ENCODE data around the gene DCDC1. TPM values are rescaled to one million over a fixed set of nuclear protein-coding genes. Genes with fewer than 3 reads are reported as not detected.
A peak's percentile ranks its signal among the peaks of the same experiment; 100 is the strongest.

Gene DCDC1
- total and polyA plus RNA-seq, 2 donors = 0.25 to 0.28 TPM

- peak in 2 of 9 donors; percentile 4 to 19 for DNase-seq (ENCODE audit: low read depth in 6 of 9, low spot score in 9 of 9)
- 29% methylated on average over 8 of the region's 8 CpGs for WGBS
- no peak overlapping the region for H3K4me3 ChIP-seq (ENCODE audit: low read length in 2 of 2)
- H3K36me3 ChIP-seq (ENCODE audit: control insufficient read depth in 2 of 2, insufficient read depth in 2 of 2, low read length in 1 of 2) = no peaks in the 10 kb centered on the region
- H3K27ac ChIP-seq (ENCODE audit: low read depth in 1 of 2, low read length in 1 of 2) = no peak overlapping the region
- H3K4me1 ChIP-seq (ENCODE audit: control insufficient read depth in 2 of 2, insufficient read depth in 2 of 2, low read length in 2 of 2) = no peaks in the 10 kb centered on the region
- H3K27me3 ChIP-seq (ENCODE audit: control insufficient read depth in 2 of 2, insufficient read depth in 1 of 2, low read length in 1 of 2) = no peaks in the 10 kb centered on the region
- no peaks in the 10 kb centered on the region for H3K9me3 ChIP-seq (ENCODE audit: control insufficient read depth in 2 of 2, insufficient read depth in 1 of 2, low read length in 1 of 2)
Measured at GRCh38 chr11:30914143-30914762, 455.3 kb downstream of the DCDC1 start.

DNA sequence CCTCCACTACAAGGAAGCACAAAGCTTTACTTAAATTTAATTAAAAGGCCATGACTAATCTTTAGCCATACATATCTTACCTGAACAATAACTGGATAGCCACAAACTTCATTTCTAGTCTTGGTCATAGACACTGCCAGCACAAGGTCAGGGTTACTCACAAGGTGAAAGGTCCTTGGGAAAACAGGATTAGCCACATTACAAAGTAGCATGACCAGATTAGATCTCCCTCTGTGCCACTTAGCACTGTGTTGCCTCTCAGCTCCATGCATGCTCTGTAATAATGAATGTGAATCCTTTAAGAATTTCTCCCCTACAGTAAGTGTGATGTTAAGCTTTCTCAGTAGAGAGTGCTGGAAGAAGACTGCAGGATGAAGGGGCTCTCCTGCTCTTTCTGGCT is 458.3 kb downstream of the DCDC1 start:
- Histone ChIP-seq H3K4me1 (ENCODE audit: control insufficient read depth in 2 of 2, insufficient read depth in 2 of 2, low read length in 2 of 2) (no peaks in the 10 kb centered on the region), H3K27ac (ENCODE audit: low read depth in 1 of 2, low read length in 1 of 2) (no peak overlapping the region), H3K4me3 (ENCODE audit: low read length in 2 of 2) (no peak overlapping the region), H3K27me3 (ENCODE audit: control insufficient read depth in 2 of 2, insufficient read depth in 1 of 2, low read length in 1 of 2) (no peaks in the 10 kb centered on the region), H3K36me3 (ENCODE audit: control insufficient read depth in 2 of 2, insufficient read depth in 2 of 2, low read length in 1 of 2) (no peaks in the 10 kb centered on the region), H3K9me3 (ENCODE audit: control insufficient read depth in 2 of 2, insufficient read depth in 1 of 2, low read length in 1 of 2) (no peaks in the 10 kb centered on the region)
- DNase-seq (ENCODE audit: low read depth in 6 of 9, low spot score in 9 of 9) = no peak

GRCh38 chr11:30908857-30909256 is 460.7 kb downstream of the DCDC1 start:
- DNase-seq (ENCODE audit: low read depth in 6 of 9, low spot score in 9 of 9) = no peak
- H3K9me3 ChIP-seq (ENCODE audit: control insufficient read depth in 2 of 2, insufficient read depth in 1 of 2, low read length in 1 of 2) = no peaks in the 10 kb centered on the region
- no peaks in the 10 kb centered on the region for H3K4me1 ChIP-seq (ENCODE audit: control insufficient read depth in 2 of 2, insufficient read depth in 2 of 2, low read length in 2 of 2)
- H3K36me3 ChIP-seq (ENCODE audit: control insufficient read depth in 2 of 2, insufficient read depth in 2 of 2, low read length in 1 of 2) = no peaks in the 10 kb centered on the region
- no peak overlapping the region for H3K27ac ChIP-seq (ENCODE audit: low read depth in 1 of 2, low read length in 1 of 2)
- H3K4me3 ChIP-seq (ENCODE audit: low read length in 2 of 2) = no peak overlapping the region
- 92% methylated on average over 1 of the region's 1 CpG for WGBS
- H3K27me3 ChIP-seq (ENCODE audit: control insufficient read depth in 2 of 2, insufficient read depth in 1 of 2, low read length in 1 of 2) = no peaks in the 10 kb centered on the region

- no peaks in the 10 kb centered on the region for H3K4me1 ChIP-seq (ENCODE audit: control insufficient read depth in 2 of 2, insufficient read depth in 2 of 2, low read length in 2 of 2)
- no peak overlapping the region for H3K27ac ChIP-seq (ENCODE audit: low read depth in 1 of 2, low read length in 1 of 2)
- no peaks in the 10 kb centered on the region for H3K36me3 ChIP-seq (ENCODE audit: control insufficient read depth in 2 of 2, insufficient read depth in 2 of 2, low read length in 1 of 2)
- no peak for DNase-seq (ENCODE audit: low read depth in 6 of 9, low spot score in 9 of 9)
- 71% methylated on average over 2 of the region's 2 CpGs for WGBS
- no peaks in the 10 kb centered on the region for H3K27me3 ChIP-seq (ENCODE audit: control insufficient read depth in 2 of 2, insufficient read depth in 1 of 2, low read length in 1 of 2)
- H3K9me3 ChIP-seq (ENCODE audit: control insufficient read depth in 2 of 2, insufficient read depth in 1 of 2, low read length in 1 of 2) = no peaks in the 10 kb centered on the region
- H3K4me3 ChIP-seq (ENCODE audit: low read length in 2 of 2) = no peak overlapping the region
Measured at GRCh38 chr11:30908272-30908671, 461.3 kb downstream of the DCDC1 start.

DNA sequence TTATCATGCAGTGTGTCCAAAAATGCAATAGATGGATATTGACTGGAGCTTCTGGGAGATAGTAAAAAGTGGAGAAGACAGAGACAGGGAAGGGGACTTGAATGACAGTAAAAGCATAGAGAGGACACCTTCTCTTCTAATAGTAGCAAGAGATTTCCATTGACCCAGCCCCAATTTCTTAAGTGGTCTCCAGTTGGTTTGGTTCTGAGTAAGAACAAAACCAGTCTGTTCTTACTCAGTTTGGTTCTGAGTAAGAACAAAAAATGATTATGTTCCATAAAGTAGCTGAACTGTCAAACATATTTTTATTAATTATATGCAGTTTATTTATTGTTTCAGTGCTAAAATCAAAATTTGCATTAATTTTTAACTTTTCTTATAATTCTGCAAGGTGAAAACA is 466.6 kb downstream of the DCDC1 start:
- H3K36me3 ChIP-seq (ENCODE audit: control insufficient read depth in 2 of 2, insufficient read depth in 2 of 2, low read length in 1 of 2) = no peaks in the 10 kb centered on the region
- no peak overlapping the region for H3K27ac ChIP-seq (ENCODE audit: low read depth in 1 of 2, low read length in 1 of 2)

GRCh38 chr11:30895046-30895445 is 474.5 kb downstream of the DCDC1 start:
- no peaks in the 10 kb centered on the region for H3K9me3 ChIP-seq (ENCODE audit: control insufficient read depth in 2 of 2, insufficient read depth in 1 of 2, low read length in 1 of 2)
- no peak overlapping the region for H3K4me3 ChIP-seq (ENCODE audit: low read length in 2 of 2)
- no peak for DNase-seq (ENCODE audit: low read depth in 6 of 9, low spot score in 9 of 9)
- H3K27ac ChIP-seq (ENCODE audit: low read depth in 1 of 2, low read length in 1 of 2) = no peak overlapping the region
- no peaks in the 10 kb centered on the region for H3K36me3 ChIP-seq (ENCODE audit: control insufficient read depth in 2 of 2, insufficient read depth in 2 of 2, low read length in 1 of 2)
- 72% methylated on average over 2 of the region's 2 CpGs for WGBS
- no peaks in the 10 kb centered on the region for H3K27me3 ChIP-seq (ENCODE audit: control insufficient read depth in 2 of 2, insufficient read depth in 1 of 2, low read length in 1 of 2)
- H3K4me1 ChIP-seq (ENCODE audit: control insufficient read depth in 2 of 2, insufficient read depth in 2 of 2, low read length in 2 of 2) = no peaks in the 10 kb centered on the region

More for the DNA sequence above, 466.6 kb downstream of the DCDC1 start:
- Histone ChIP-seq H3K4me3 (ENCODE audit: low read length in 2 of 2) (no peak overlapping the region), H3K27me3 (ENCODE audit: control insufficient read depth in 2 of 2, insufficient read depth in 1 of 2, low read length in 1 of 2) (no peaks in the 10 kb centered on the region), H3K4me1 (ENCODE audit: control insufficient read depth in 2 of 2, insufficient read depth in 2 of 2, low read length in 2 of 2) (no peaks in the 10 kb centered on the region), H3K9me3 (ENCODE audit: control insufficient read depth in 2 of 2, insufficient read depth in 1 of 2, low read length in 1 of 2) (no peaks in the 10 kb centered on the region)
- DNase-seq (ENCODE audit: low read depth in 6 of 9, low spot score in 9 of 9) = no peak

DNA sequence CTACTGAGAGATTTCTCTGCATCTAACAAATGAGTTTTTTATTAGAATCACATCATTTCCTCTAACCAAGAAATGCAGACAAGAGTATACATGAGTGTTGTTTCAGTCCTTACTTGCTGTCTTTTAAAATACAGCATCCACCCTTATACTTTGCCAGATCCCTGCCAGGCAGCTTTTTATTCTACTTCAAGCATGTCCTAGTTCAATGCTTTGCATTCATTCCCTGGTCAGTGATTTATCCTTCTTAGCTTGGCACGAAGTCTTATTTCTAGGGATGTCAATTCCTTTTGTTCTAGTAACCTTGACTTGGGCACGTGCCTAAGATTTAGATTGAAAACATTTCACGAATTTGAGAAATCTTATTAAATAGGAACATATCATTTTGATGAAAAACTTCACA is 476.2 kb downstream of the DCDC1 start:
- no peak for DNase-seq (ENCODE audit: low read depth in 6 of 9, low spot score in 9 of 9)
- H3K36me3 ChIP-seq (ENCODE audit: control insufficient read depth in 2 of 2, insufficient read depth in 2 of 2, low read length in 1 of 2) = no peaks in the 10 kb centered on the region
- WGBS = 81% methylated on average over 3 of the region's 3 CpGs
- no peaks in the 10 kb centered on the region for H3K27me3 ChIP-seq (ENCODE audit: control insufficient read depth in 2 of 2, insufficient read depth in 1 of 2, low read length in 1 of 2)
- no peaks in the 10 kb centered on the region for H3K9me3 ChIP-seq (ENCODE audit: control insufficient read depth in 2 of 2, insufficient read depth in 1 of 2, low read length in 1 of 2)
- H3K4me1 ChIP-seq (ENCODE audit: control insufficient read depth in 2 of 2, insufficient read depth in 2 of 2, low read length in 2 of 2) = no peaks in the 10 kb centered on the region
- H3K4me3 ChIP-seq (ENCODE audit: low read length in 2 of 2) = no peak overlapping the region
- H3K27ac ChIP-seq (ENCODE audit: low read depth in 1 of 2, low read length in 1 of 2) = no peak overlapping the region

- Histone ChIP-seq H3K27ac (ENCODE audit: low read depth in 1 of 2, low read length in 1 of 2) (no peak overlapping the region), H3K27me3 (ENCODE audit: control insufficient read depth in 2 of 2, insufficient read depth in 1 of 2, low read length in 1 of 2) (no peaks in the 10 kb centered on the region), H3K4me1 (ENCODE audit: control insufficient read depth in 2 of 2, insufficient read depth in 2 of 2, low read length in 2 of 2) (no peaks in the 10 kb centered on the region), H3K36me3 (ENCODE audit: control insufficient read depth in 2 of 2, insufficient read depth in 2 of 2, low read length in 1 of 2) (no peaks in the 10 kb centered on the region), H3K9me3 (ENCODE audit: control insufficient read depth in 2 of 2, insufficient read depth in 1 of 2, low read length in 1 of 2) (no peaks in the 10 kb centered on the region), H3K4me3 (ENCODE audit: low read length in 2 of 2) (no peak overlapping the region)
- WGBS = 93% methylated on average over 6 of the region's 6 CpGs
- no peak for DNase-seq (ENCODE audit: low read depth in 6 of 9, low spot score in 9 of 9)
Measured at GRCh38 chr11:30889143-30889794, 480.3 kb downstream of the DCDC1 start.

- no peaks in the 10 kb centered on the region for H3K4me1 ChIP-seq (ENCODE audit: control insufficient read depth in 2 of 2, insufficient read depth in 2 of 2, low read length in 2 of 2)
- H3K4me3 ChIP-seq (ENCODE audit: low read length in 2 of 2) = no peak overlapping the region
- H3K36me3 ChIP-seq (ENCODE audit: control insufficient read depth in 2 of 2, insufficient read depth in 2 of 2, low read length in 1 of 2) = no peaks in the 10 kb centered on the region
- no peaks in the 10 kb centered on the region for H3K9me3 ChIP-seq (ENCODE audit: control insufficient read depth in 2 of 2, insufficient read depth in 1 of 2, low read length in 1 of 2)
- no peaks in the 10 kb centered on the region for H3K27me3 ChIP-seq (ENCODE audit: control insufficient read depth in 2 of 2, insufficient read depth in 1 of 2, low read length in 1 of 2)
- no peak overlapping the region for H3K27ac ChIP-seq (ENCODE audit: low read depth in 1 of 2, low read length in 1 of 2)
- 60% methylated on average over 8 of the region's 8 CpGs for WGBS
- DNase-seq (ENCODE audit: low read depth in 6 of 9, low spot score in 9 of 9) = peak in 1 of 9 donors; percentile 2
Measured at GRCh38 chr11:30879322-30880005, 490.1 kb downstream of the DCDC1 start.
